GM19193 (cell line): ENCODE measurements around the gene MED25.

Experiments used
- POLR2A ChIP-seq: IDR thresholded peaks from 4 replicates; pipeline ENCODE4 v1.6.1; 2011; ENCODE audit not compliant: insufficient read depth, insufficient read length; ENCODE audit errors: extremely low read depth

The MED25 gene

DNA sequence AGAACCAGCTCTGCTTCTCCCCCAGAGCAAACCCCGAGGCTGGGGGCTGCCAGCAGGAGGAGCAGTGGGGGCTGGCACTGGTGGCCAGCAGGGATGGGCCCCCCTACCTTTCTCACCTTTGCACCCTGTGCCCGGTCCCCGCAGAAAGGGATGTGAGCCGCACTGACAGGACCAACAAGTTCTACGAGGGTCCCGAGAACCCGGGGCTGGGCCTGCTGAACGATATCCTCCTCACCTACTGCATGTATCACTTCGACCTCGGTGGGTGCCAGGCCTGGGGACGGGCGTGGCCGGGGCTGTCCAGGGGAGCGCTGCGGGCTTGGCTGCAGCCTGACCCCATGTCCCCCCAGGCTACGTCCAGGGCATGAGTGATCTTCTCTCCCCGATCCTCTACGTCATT lies 66.0 kb downstream of the MED25 start:
- TF ChIP-seq POLR2A: no peak

DNA sequence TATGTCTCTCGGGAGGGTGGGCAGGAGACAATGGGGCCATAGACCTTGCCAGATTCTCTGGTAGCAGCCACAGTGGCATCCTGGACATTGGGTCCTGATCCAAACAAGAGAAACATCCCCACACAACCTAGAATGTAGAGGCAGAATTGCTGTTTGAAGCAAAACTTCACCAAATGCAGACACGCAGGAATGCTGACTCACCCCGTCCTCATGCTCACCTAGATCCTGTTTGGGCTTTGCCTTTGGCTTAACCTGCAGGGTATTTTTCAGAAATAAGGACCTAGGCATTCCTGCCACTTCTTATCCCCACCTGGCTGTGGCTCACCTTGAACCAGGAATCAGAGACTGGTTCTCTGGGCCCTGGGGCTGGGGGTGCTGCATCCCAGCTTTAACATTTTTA lies 66.7 kb downstream of the MED25 start:
- no peak for TF ChIP-seq POLR2A
